Vagina (tissue), 2 donors: ENCODE measurements around the gene FEM1B. TPM values are rescaled to one million over a fixed set of nuclear protein-coding genes. Genes with fewer than 3 reads are reported as not detected.

Experiments
- DNase-seq, 2 donors: peaks; one replicate each; pipeline ENCODE4 v3.0.0-alpha.2; 2017; ENCODE audit errors: extremely low spot score in 2 of 2
- H3K27ac ChIP-seq: fragments of 200-600 bp; sonication (generic); one replicate; pipeline ENCODE4 v1.5.1; 2019
- H3K27me3 ChIP-seq: fragments of 200-600 bp; sonication (generic); one replicate; pipeline ENCODE4 v1.5.1; 2019
- H3K36me3 ChIP-seq, 2 donors: fragments of 200-600 bp; sonication (generic); one replicate each; pipeline ENCODE4 v1.5.1; 2017 to 2019
- H3K4me1 ChIP-seq: fragments of 200-600 bp; sonication (generic); one replicate; pipeline ENCODE4 v1.5.1; 2019
- H3K4me3 ChIP-seq, 2 donors: fragments of 200-600 bp; sonication (generic); 1 replicate in 1 of 2; 2 replicates in 1 of 2; pipeline ENCODE4 v1.5.1; 2016 to 2019
- H3K9me3 ChIP-seq: fragments of 200-600 bp; sonication (generic); one replicate; pipeline ENCODE4 v1.5.1; 2019
- POLR2A ChIP-seq, 2 donors: fragments of 450-650 bp; IDR thresholded peaks; one replicate each; pipeline ENCODE4 v1.6.1; 2017; ENCODE audit warnings: antibody characterized with exemption in 2 of 2, mild to moderate bottlenecking in 2 of 2, moderate library complexity in 2 of 2
- POLR2AphosphoS5 ChIP-seq, 2 donors: sonication (generic); formaldehyde crosslinking; IDR thresholded peaks; one replicate each; pipeline ENCODE4 v1.9.0; 2017; ENCODE audit warnings: antibody characterized with exemption in 2 of 2, mild to moderate bottlenecking in 2 of 2, low read depth in 1 of 2; ENCODE audit not compliant: insufficient read depth in 1 of 2
- intact Hi-C: fragments of 100-400 bp; cut with DNase I; formaldehyde crosslinking; loops from one replicate; pipeline ENCODE4 v1.15.1; 2023
- total RNA-seq: library from RNA; depleted of rRNA; stranded (reverse); fragments of >200 nt; gene quantifications from one replicate; pipeline ENCODE4 v1.2.3, GENCODE V29; 2016
- TF ChIP-seq, protein P1 (sequence below), 3 experiments: fragments of 450-650 bp in 2 of 3; fragments of 200-600 bp in 1 of 3; sonication (generic) in 1 of 3; IDR thresholded peaks; one replicate each; pipeline ENCODE4 v1.5.1; 2017 to 2019; ENCODE audit warnings: antibody characterized with exemption in 3 of 3, mild to moderate bottlenecking in 2 of 3, moderate library complexity in 2 of 3

The FEM1B gene
- total RNA-seq, 1 donor from 2014 or later = 38.3 TPM

DNA sequence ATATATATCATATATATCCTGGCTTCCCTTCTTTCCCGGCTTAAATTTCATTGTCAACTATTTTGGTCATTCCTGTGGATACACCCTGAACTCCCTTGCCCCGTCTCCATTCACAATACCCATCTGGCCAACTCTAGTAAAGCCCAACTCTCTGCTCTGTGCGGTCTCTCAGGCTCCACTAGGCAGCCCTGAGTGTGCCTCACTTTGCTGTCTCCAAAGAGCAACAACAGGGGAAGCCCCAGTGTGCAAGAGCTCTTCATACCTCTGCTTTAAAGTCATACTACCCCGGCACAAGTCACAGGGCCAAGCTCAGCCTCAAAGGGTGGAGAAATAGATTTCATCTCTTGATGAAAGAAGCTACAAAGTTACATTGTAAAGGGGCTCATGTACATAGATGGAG, 18.9 kb upstream of the FEM1B start:
- no peaks in the 10 kb centered on the region for H3K27me3 ChIP-seq
- H3K9me3 ChIP-seq = no peaks in the 10 kb centered on the region
- peaks cover 17% of the 10 kb centered on the region for H3K4me1 ChIP-seq
- no peak for TF ChIP-seq POLR2AphosphoS5 (IDR thresholded peaks at IDR 0.05; ENCODE audit: insufficient read depth in 1 of 2, low read depth in 1 of 2)
- TF ChIP-seq, protein P1, sequence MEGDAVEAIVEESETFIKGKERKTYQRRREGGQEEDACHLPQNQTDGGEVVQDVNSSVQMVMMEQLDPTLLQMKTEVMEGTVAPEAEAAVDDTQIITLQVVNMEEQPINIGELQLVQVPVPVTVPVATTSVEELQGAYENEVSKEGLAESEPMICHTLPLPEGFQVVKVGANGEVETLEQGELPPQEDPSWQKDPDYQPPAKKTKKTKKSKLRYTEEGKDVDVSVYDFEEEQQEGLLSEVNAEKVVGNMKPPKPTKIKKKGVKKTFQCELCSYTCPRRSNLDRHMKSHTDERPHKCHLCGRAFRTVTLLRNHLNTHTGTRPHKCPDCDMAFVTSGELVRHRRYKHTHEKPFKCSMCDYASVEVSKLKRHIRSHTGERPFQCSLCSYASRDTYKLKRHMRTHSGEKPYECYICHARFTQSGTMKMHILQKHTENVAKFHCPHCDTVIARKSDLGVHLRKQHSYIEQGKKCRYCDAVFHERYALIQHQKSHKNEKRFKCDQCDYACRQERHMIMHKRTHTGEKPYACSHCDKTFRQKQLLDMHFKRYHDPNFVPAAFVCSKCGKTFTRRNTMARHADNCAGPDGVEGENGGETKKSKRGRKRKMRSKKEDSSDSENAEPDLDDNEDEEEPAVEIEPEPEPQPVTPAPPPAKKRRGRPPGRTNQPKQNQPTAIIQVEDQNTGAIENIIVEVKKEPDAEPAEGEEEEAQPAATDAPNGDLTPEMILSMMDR (IDR thresholded peaks at IDR 0.05) = no peak
- no peak for TF ChIP-seq POLR2A (IDR thresholded peaks at IDR 0.05)
- intact Hi-C loops = loop anchor here (10.0 kb wide), 1 partner anchor 46 kb away; no protein-coding TSS in a partner anchor
- no peak overlapping the region for H3K27ac ChIP-seq
- no peaks in the 10 kb centered on the region for H3K36me3 ChIP-seq
- H3K4me3 ChIP-seq = no peak overlapping the region
- DNase-seq = no peak

DNA sequence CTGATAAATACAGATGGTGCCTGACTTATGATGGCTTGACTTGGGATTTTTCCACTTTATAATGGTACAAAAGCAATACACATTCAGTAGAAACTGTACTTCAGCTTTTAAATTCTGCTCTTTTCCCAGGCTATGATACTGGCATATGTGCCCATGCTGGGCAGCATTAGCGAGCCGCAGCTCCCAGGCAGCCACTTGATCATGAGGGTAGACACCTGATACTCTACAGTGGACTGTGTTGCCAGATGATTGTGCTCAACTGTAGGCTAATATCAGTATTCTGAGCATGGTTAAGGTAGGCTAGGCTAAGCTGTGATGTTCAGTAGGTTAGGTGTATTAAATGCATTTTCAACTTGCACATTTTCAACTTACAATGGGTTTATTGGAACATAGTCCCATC, 17.7 kb upstream of the FEM1B start:
- Histone ChIP-seq H3K4me3 (no peak overlapping the region), H3K27me3 (no peaks in the 10 kb centered on the region), H3K27ac (no peak overlapping the region), H3K36me3 (no peaks in the 10 kb centered on the region), H3K9me3 (no peaks in the 10 kb centered on the region), H3K4me1 (peaks cover 17% of the 10 kb centered on the region)
- intact Hi-C loops = loop anchor here (10.0 kb wide), 1 partner anchor 45 kb away; no protein-coding TSS in a partner anchor
- DNase-seq = no peak
- TF ChIP-seq POLR2AphosphoS5 (IDR thresholded peaks at IDR 0.05; ENCODE audit: insufficient read depth in 1 of 2, low read depth in 1 of 2) (no peak), POLR2A (IDR thresholded peaks at IDR 0.05) (no peak)
- TF ChIP-seq, protein P1 (IDR thresholded peaks at IDR 0.05) = no peak

DNA sequence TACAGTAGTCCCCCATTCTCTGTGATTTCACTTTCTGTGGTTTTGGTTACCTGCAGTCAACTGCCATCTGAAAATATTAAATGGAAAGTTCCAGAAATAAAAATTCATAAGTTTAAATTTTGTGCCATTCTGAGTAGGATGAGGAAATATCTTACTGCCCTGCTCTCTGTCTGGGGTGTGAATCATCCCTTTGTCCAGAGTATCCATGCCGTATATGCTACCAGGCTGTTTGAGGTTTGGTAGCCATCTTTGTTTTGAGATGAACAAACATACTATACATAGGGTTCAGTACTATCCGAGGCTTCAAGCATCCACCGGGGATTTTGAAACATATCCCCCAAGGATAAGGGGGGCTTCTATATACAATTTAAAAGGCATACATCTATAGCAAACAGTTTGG, 16.3 kb upstream of the FEM1B start:
- H3K4me1 ChIP-seq = peaks cover 11% of the 10 kb centered on the region
- DNase-seq = no peak
- no peak overlapping the region for H3K4me3 ChIP-seq
- intact Hi-C loops = no loop called here
- no peak overlapping the region for H3K27ac ChIP-seq
- no peaks in the 10 kb centered on the region for H3K27me3 ChIP-seq
- no peak for TF ChIP-seq POLR2AphosphoS5 (IDR thresholded peaks at IDR 0.05; ENCODE audit: insufficient read depth in 1 of 2, low read depth in 1 of 2)
- TF ChIP-seq, protein P1 (IDR thresholded peaks at IDR 0.05) = no peak
- no peak for TF ChIP-seq POLR2A (IDR thresholded peaks at IDR 0.05)
- no peaks in the 10 kb centered on the region for H3K9me3 ChIP-seq
- no peaks in the 10 kb centered on the region for H3K36me3 ChIP-seq

DNA sequence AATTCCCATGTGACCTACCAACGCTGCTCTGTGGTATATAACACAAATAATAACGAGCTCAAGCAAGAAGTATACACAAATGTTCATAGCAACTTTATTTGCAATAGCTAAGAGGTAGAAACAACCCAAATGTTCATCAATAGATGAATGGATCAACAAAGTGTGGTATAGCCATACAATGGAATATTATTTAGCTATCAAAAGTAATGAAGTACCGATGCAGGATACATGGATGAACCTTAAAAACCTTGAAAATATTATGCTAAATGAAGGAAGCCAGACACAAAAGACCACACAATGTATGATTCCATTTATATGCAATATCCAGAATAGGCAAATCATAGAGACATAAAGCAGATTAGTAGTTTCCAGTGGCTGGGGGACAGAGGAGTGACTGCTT, 15.6 kb upstream of the FEM1B start:
- Histone ChIP-seq H3K4me1 (peaks cover 4% of the 10 kb centered on the region), H3K36me3 (no peaks in the 10 kb centered on the region), H3K9me3 (no peaks in the 10 kb centered on the region), H3K27ac (no peak overlapping the region), H3K27me3 (no peaks in the 10 kb centered on the region), H3K4me3 (no peak overlapping the region)
- no peak for TF ChIP-seq POLR2AphosphoS5 (IDR thresholded peaks at IDR 0.05; ENCODE audit: insufficient read depth in 1 of 2, low read depth in 1 of 2)
- no peak for DNase-seq
- intact Hi-C loops = no loop called here

DNA sequence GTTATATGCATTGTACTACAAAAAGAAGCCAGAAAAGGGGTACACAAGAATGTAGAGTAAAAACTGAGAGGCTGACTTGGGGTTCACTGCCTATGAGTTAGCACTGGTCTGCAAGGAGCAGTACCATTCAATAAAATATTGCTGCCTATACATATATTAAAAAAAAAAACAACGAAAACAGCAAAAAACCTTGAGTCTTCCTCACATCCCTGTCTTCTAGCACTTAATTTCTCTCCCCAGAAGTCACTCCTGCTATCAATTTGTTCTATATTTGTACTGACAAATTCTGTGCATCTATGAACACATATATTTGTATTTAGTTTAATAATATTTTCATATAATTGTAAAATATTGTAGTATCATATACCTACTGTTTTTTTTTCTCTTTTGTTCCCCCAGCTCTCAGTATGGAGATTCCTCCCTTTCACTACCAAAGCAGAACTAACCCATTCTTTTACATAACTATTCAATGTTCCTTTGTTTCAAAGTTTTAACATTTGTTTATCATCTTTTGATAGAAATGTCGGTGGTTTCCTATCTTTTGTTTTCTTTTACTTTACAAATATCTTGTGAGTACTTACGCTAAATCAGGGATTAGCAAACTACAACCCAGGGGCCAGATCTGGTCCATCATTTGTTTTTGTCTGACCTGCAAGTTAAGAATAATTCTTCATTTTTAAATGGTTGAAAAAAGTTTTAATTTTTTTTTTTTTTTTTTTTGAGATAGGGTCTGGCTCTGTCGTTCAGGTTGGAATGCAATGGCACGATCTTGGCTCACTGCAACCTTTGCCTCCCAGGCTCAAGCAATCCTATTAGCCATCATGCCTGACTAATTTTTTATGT, 14.8 kb upstream of the FEM1B start:
- Histone ChIP-seq H3K9me3 (no peaks in the 10 kb centered on the region), H3K4me3 (no peak overlapping the region), H3K36me3 (no peaks in the 10 kb centered on the region), H3K27me3 (no peaks in the 10 kb centered on the region), H3K4me1 (no peaks in the 10 kb centered on the region), H3K27ac (no peak overlapping the region)
- intact Hi-C loops = no loop called here
- DNase-seq = no peak
- no peak for TF ChIP-seq POLR2AphosphoS5 (IDR thresholded peaks at IDR 0.05; ENCODE audit: insufficient read depth in 1 of 2, low read depth in 1 of 2)
- TF ChIP-seq, protein P1 (IDR thresholded peaks at IDR 0.05) = no peak
- no peak for TF ChIP-seq POLR2A (IDR thresholded peaks at IDR 0.05)
